ENCODE results near the gene RAD21L1.

The RAD21L1 gene

DNA sequence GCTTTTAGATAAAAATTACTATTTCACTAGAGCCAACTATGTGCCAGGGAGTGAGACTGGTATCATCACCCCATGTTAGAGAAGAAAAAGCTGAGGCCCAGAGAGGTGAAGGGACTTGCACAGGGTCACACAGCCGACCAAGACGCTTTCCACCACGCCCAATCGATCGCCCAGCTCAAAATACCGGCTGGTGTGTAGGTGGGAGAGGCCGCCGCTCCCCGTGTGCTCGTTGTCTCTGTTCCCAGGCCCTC is 40.0 kb downstream of the RAD21L1 start:
- H3K4me1 ChIP-seq (ENCODE audit: insufficient read depth, low read length) = peaks cover 17% of the 10 kb centered on the region
- peak overlapping the region; percentile 82 for H3K9ac ChIP-seq (ENCODE audit: low read depth, low read length)
- no peaks in the 10 kb centered on the region for H3K9me3 ChIP-seq (ENCODE audit: control insufficient read depth, insufficient read depth, low read length)
- H3K36me3 ChIP-seq (ENCODE audit: insufficient read depth, low read length) = no peaks in the 10 kb centered on the region

DNA sequence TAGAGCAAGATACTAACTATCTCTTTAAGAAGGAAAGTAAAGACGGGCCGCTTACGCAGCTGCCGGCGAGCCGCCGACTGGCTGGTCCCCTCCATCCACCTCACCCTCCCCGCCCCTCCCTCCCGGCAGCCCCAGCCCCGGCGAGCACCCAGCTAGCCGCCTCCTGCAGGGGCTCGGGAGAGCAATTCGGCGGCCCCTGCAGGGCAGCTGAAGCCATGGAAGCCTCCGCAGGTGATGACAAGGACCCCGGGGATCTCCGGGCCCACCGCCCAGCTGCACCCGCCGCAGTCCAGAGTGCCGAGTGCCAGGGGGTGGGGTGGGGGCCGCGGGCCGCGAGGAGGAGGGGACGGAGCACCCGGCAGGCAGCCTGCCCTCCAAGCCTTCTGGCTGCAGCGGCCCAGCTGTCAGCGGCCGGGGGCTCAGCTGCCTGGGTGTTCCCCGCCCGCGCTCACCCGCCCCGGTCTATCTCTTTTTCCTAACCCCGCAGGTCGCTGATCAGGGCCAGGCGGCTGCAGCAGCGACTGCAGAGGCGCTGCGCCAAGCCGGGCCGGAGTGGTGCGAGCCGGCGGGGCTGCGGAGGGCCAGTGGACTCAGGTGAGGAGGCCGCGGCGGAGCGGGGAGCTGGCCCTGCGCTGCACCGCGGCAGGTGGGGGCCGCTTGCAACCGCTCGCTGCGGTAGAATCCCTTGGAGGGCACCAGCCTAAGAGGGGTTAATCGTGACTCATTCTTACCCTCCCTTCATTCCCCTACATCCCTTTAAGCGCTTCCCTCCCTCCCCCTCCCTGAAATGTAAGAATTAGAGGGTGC is 40.5 kb downstream of the RAD21L1 start, which contains the start of gene SNPH:
Gene SNPH (plus strand): TSS at position 128 of the 807 bp plus-strand sequence. CDS start 29,946 bp downstream, outside the sequence.
- H3K4me1 ChIP-seq (ENCODE audit: insufficient read depth, low read length) = peaks cover 17% of the 10 kb centered on the region
- H3K9me3 ChIP-seq (ENCODE audit: control insufficient read depth, insufficient read depth, low read length) = no peaks in the 10 kb centered on the region
- peak within 1 kb of the TSS; percentile 82 for H3K9ac ChIP-seq (ENCODE audit: low read depth, low read length)

GRCh38 chr20:1267161-1267560 is 41.3 kb downstream of the RAD21L1 start:
- no peaks in the 10 kb centered on the region for H3K9me3 ChIP-seq (ENCODE audit: control insufficient read depth, insufficient read depth, low read length)
- no peaks in the 10 kb centered on the region for H3K36me3 ChIP-seq (ENCODE audit: insufficient read depth, low read length)
- H3K4me1 ChIP-seq (ENCODE audit: insufficient read depth, low read length) = peaks cover 17% of the 10 kb centered on the region
- H3K9ac ChIP-seq (ENCODE audit: low read depth, low read length) = peak overlapping the region; percentile 82

More for the DNA sequence above, 40.5 kb downstream of the RAD21L1 start, which contains the start of gene SNPH:
- H3K36me3 ChIP-seq (ENCODE audit: insufficient read depth, low read length) = no peaks in the 10 kb centered on the region

GRCh38 chr20:1267809-1268374 is 42.0 kb downstream of the RAD21L1 start:
- Histone ChIP-seq H3K36me3 (ENCODE audit: insufficient read depth, low read length) (no peaks in the 10 kb centered on the region), H3K9me3 (ENCODE audit: control insufficient read depth, insufficient read depth, low read length) (no peaks in the 10 kb centered on the region), H3K9ac (ENCODE audit: low read depth, low read length) (no peak overlapping the region), H3K4me1 (ENCODE audit: insufficient read depth, low read length) (peaks cover 17% of the 10 kb centered on the region)

DNA sequence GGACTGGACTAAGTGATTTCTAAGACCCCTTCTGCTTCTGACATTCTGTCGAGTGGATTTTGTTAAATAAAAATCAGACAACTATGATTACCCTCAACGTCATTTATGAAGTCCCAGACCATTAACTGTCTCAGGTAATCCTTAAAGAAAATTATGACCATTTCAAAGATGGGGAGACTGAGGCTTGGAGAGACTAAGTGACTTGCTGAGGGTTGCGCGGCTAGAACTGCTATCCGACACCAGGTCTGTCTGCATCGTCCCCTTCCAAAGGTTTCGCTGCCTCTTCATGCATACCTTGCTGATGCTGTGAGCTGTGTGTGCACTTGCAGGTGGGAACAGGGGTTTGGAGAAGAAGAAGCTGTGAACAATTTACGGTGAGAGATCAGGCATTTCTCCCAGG is 43.4 kb downstream of the RAD21L1 start:
- Histone ChIP-seq H3K9me3 (ENCODE audit: control insufficient read depth, insufficient read depth, low read length) (no peaks in the 10 kb centered on the region), H3K9ac (ENCODE audit: low read depth, low read length) (no peak overlapping the region), H3K36me3 (ENCODE audit: insufficient read depth, low read length) (no peaks in the 10 kb centered on the region), H3K4me1 (ENCODE audit: insufficient read depth, low read length) (peaks cover 13% of the 10 kb centered on the region; the same call in 1 of the 2 replicates)

GRCh38 chr20:1269850-1270249 is 44.0 kb downstream of the RAD21L1 start:
- H3K4me1 ChIP-seq (ENCODE audit: insufficient read depth, low read length) = peaks cover 13% of the 10 kb centered on the region; the same call in 1 of the 2 replicates
- H3K36me3 ChIP-seq (ENCODE audit: insufficient read depth, low read length) = no peaks in the 10 kb centered on the region
- H3K9me3 ChIP-seq (ENCODE audit: control insufficient read depth, insufficient read depth, low read length) = no peaks in the 10 kb centered on the region
- no peak overlapping the region for H3K9ac ChIP-seq (ENCODE audit: low read depth, low read length)

- Histone ChIP-seq H3K4me1 (ENCODE audit: insufficient read depth, low read length) (peaks cover 7% of the 10 kb centered on the region; the same call in 1 of the 2 replicates), H3K9me3 (ENCODE audit: control insufficient read depth, insufficient read depth, low read length) (no peaks in the 10 kb centered on the region), H3K9ac (ENCODE audit: low read depth, low read length) (no peak overlapping the region), H3K36me3 (ENCODE audit: insufficient read depth, low read length) (no peaks in the 10 kb centered on the region)
Observed at GRCh38 chr20:1272368-1273100, 46.7 kb downstream of the RAD21L1 start.

DNA sequence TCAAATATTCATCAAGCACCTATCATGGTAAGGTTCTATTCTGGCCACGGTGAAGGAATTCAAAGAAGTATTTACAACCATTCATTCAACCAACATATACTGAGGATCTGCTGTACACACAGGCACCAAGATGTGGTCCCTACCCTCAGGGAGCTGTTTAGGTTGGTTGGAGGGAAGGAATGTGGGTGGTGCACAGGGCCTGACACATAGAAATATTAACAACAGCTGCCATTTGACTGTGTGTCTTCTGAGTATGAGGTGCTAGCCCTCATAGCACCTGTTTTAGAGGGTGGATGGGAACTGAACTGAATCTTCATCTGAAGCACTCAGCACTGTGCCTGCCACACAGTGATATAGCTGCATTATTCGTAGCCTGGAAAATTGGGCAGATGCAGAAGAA is 47.5 kb downstream of the RAD21L1 start:
- H3K9ac ChIP-seq (ENCODE audit: low read depth, low read length) = no peak overlapping the region
- H3K4me1 ChIP-seq (ENCODE audit: insufficient read depth, low read length) = no peaks in the 10 kb centered on the region
- no peaks in the 10 kb centered on the region for H3K9me3 ChIP-seq (ENCODE audit: control insufficient read depth, insufficient read depth, low read length)
- H3K36me3 ChIP-seq (ENCODE audit: insufficient read depth, low read length) = no peaks in the 10 kb centered on the region

DNA sequence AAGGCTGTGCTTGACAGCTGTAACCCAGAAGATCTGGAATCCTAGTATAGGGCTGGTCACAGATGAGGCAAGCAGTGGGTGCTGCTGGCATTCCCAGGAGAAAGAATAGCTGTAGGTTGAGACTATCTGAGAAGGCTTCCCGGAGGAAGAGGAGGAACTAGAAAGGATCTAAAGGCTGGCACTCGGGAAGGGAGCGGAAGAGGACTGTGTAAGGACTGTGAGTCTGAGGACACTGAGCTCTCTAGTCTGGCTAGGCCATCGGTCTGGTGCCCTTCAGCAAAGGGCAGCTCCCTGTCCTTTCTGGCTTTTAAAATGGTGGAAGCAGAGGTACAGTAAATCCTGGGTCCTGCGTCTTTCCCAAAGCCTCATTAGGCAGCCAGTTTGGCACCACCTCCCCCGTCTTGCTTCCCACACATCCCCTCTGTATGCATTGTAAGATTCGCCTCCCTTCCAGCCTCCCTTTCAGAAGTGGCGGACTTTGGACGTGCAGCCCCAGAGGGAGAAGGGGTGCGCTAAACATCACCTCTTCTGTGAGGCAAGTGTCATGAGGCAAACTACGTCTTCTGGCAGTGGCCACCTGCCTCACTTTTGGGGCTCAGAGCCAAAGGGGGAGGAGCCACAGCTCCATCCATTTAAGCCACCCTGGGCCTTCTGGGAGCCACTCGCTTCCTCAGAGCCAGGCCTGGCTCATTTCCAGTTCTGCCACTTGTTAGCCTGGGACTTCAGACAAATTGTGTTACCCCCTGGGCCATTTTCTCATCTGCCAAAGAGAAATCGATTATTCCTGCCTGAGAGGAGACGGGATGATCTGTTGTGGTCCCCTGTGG is 48.9 kb downstream of the RAD21L1 start:
- Histone ChIP-seq H3K9ac (ENCODE audit: low read depth, low read length) (no peak overlapping the region), H3K4me1 (ENCODE audit: insufficient read depth, low read length) (no peaks in the 10 kb centered on the region), H3K36me3 (ENCODE audit: insufficient read depth, low read length) (no peaks in the 10 kb centered on the region), H3K9me3 (ENCODE audit: control insufficient read depth, insufficient read depth, low read length) (no peaks in the 10 kb centered on the region)

DNA sequence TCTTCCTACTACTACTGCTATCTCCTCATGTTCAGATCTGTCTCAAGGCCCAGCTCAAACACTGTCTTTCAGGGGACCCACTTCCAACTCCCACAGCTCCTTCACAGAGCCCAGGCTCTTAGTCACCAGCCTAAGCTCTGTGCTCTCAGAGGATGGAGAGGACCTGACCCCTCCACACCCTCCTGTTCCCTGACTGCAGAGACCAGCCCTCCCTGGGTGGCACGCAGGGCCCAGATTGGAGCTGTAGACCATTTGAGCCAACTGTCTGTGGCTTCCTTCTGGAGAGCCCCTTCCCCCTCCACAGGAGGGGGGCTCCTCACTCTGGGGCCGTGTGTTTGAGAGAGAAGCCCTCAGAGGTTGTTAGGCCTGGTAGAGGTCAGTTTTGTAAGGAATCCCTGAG is 50.1 kb downstream of the RAD21L1 start:
- H3K4me1 ChIP-seq (ENCODE audit: insufficient read depth, low read length) = no peaks in the 10 kb centered on the region
- H3K9me3 ChIP-seq (ENCODE audit: control insufficient read depth, insufficient read depth, low read length) = no peaks in the 10 kb centered on the region
- H3K36me3 ChIP-seq (ENCODE audit: insufficient read depth, low read length) = no peaks in the 10 kb centered on the region
- H3K9ac ChIP-seq (ENCODE audit: low read depth, low read length) = no peak overlapping the region

DNA sequence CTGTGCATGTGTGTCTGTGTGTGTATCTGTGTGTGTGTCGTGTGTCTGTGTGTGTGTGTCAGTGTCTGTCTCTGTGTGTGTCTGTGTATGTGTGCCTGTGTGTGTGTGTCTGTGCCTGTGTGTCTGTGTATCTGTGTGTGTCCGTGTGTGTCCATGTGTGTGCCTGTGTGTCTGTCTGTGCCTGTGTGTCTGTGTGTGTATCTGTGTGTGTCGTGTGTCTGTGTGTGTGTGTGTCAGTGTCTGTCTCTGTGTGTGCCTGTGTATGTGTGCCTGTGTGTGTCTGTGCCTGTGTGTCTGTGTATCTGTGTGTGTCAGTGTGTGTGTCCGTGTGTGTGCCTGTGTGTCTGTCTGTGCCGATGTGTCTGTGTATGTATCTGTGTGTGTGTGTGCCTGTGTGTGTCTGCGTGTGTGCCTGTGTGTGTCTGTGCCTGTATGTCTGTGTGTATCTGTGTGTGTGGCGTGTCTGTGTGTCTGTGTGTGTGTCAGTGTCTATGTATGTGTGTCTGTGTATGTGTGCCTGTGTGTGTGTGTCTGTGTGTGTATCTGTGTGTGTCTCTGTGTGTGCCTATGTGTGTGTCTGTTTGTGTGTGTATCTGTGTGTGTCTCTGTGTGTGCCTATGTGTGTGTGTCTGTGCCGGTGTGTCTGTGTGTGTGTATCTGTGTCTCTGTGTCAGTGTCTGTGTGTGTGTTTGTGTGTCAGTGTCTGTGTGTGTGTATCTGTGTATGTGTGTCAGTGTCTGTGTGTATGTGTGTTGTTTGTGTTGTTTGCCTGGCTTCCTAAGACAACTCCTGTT is 51.9 kb downstream of the RAD21L1 start:
- Histone ChIP-seq H3K36me3 (ENCODE audit: insufficient read depth, low read length) (no peaks in the 10 kb centered on the region), H3K9ac (ENCODE audit: low read depth, low read length) (no peak overlapping the region), H3K9me3 (ENCODE audit: control insufficient read depth, insufficient read depth, low read length) (no peaks in the 10 kb centered on the region), H3K4me1 (ENCODE audit: insufficient read depth, low read length) (no peaks in the 10 kb centered on the region)

- H3K9ac ChIP-seq (ENCODE audit: low read depth, low read length) = no peak overlapping the region
- H3K9me3 ChIP-seq (ENCODE audit: control insufficient read depth, insufficient read depth, low read length) = no peaks in the 10 kb centered on the region
- H3K36me3 ChIP-seq (ENCODE audit: insufficient read depth, low read length) = no peaks in the 10 kb centered on the region
- H3K4me1 ChIP-seq (ENCODE audit: insufficient read depth, low read length) = no peaks in the 10 kb centered on the region
Observed at GRCh38 chr20:1278993-1279392, 53.1 kb downstream of the RAD21L1 start.

DNA sequence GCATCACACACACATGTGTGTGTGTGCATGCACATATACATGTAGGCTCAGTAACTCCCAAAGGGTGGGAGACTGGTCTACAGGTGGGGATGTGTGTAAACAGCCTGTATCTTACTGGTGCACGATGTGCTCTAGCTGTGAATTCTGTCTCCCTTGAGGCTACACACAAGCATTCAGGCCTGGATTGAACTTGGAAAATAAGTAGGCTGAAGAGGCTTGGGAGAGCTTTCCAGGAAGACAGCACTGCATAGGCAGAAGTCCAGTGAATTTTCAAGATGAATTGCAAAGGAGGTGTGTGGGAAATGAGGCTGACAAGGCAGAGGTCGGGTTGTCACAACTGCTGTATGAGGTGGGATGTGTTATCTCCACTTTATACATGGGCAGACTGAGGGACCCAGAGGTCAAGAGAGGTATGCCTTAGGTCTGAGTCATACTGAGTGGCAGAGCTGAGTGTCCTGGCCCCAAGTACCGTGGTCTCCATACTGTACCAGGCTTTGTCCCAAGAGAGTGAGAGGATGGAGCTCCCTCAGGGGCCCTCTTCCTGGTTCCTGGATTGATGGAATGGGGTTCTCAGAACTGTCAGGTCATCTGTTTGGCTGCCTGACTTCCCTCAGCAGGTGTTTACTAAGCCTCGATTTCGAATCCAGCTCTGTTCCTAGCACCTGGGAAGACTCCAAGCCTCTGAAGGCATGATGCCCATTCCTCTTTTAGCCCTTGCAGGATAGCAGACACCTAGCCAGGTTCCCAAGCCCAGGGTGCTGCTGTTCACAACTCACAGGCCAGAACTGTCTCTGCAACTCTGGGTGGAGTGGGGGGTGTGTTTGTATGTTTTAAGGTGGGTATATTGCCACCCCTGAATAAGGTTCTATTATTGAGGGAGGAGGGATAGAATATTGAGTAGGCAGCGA is 54.6 kb downstream of the RAD21L1 start:
- H3K4me1 ChIP-seq (ENCODE audit: insufficient read depth, low read length) = no peaks in the 10 kb centered on the region
- no peaks in the 10 kb centered on the region for H3K36me3 ChIP-seq (ENCODE audit: insufficient read depth, low read length)
- no peaks in the 10 kb centered on the region for H3K9me3 ChIP-seq (ENCODE audit: control insufficient read depth, insufficient read depth, low read length)
- H3K9ac ChIP-seq (ENCODE audit: low read depth, low read length) = no peak overlapping the region
